HG03135 (cell line): ENCODE data around the gene GRHPR.
"Not testable (repeated sequence)": the region's sequence is repeated elsewhere in the genome, so short reads cannot be mapped to it uniquely, and the experiment has no call there.

ENCODE experiments used
- ATAC-seq: cut with Tn5 transposase; IDR thresholded peaks from one replicate; pipeline ENCODE4 v1.9.1; 2021; ENCODE audit warnings: mild to moderate bottlenecking, moderate library complexity; ENCODE audit not compliant: unreplicated experiment

Gene GRHPR

DNA sequence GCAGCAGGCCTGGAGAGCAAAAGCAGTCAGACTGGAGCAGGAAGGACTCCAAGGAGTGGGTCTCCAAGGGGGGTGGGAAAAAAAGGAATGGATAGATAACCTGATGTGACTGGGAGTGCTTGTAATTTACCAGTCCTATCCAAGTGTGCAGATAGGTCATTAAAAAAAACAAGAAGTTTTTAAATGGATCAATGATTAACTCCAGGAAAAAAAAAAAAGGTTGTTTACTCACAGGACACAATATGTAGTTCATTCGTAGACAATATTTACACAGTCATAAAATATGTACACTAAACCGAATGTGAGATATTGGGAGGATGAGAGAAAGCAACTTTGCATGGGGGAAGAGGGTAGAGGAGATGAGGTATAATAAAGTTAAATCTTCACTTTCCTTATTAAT, 22.4 kb downstream of the GRHPR start:
- no peak for ATAC-seq

DNA sequence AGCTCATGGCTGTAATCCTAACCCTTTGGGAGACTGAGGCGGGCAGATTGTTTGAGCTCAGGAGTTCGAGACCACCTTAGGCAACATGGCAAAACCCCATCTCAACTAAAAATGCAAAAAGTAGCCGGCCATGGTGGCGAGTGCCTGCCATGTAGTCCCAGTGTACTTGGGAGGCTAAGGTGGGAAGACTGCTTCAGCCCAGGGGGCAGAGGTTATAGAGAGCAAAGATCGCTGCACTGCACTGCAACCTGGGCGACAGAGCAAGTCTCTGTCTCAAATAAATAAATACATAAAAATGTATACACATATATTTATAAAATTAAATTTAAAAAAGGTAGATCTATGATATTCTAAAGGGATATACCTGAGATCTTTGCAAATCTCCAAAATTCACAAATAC, 23.3 kb downstream of the GRHPR start:
- no peak for ATAC-seq

- ATAC-seq: no peak
Observed at GRCh38 chr9:37446401-37446800, 23.9 kb downstream of the GRHPR start.

DNA sequence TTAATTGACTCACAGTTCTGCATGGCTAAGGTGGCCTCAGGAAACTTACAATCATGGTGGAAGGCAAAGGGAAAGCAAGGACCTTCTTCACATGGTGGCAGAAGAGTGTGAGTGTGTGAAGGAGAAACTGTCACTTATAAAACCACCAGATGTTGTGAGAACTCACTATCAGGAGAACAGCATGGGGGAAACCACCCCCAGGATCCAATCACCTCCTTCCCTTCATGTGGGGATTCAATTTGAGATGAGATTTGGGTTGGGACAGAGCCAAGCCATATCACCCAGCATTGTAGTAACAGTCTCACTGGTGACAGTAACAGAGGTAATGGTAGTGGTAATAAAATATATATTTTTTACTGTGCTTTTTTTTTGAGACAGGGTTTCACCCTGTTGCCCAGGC, 24.6 kb downstream of the GRHPR start:
- no peak for ATAC-seq

DNA sequence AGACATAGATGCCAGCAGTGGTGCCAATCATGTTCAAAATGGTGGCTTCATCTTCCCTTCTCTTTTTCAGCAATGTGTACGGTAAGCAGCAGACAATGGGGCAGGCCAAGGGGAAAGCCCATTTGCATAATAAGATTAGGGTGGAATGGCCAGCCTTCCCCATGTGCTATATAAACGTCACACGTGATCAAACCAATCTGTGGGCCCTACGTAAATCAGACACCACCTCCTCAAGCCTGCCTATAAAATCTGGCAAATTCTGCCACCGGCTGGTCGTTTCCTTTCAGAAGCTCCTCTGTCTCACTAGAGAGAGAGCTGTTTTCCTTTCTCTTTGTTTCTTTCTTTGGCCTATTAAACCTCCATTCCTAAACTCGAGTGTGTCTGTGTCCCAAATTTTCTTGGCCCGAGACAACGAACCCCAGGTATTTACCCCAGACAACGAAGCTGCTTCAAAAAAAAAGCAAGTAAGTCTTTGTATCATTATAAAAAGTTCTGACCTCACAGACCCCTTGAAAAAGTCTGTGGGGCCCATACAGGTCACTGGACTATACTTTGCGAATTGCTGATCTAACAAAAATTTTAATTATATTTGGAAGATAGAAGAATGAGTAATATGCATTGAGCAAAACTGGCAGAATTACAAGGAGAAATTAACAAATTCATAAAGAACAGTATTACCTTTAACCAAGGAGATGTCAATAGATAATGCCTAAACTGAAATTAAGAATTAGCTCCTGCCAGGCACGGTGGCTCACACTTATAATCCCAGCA, 27.6 kb downstream of the GRHPR start:
- no peak for ATAC-seq

DNA sequence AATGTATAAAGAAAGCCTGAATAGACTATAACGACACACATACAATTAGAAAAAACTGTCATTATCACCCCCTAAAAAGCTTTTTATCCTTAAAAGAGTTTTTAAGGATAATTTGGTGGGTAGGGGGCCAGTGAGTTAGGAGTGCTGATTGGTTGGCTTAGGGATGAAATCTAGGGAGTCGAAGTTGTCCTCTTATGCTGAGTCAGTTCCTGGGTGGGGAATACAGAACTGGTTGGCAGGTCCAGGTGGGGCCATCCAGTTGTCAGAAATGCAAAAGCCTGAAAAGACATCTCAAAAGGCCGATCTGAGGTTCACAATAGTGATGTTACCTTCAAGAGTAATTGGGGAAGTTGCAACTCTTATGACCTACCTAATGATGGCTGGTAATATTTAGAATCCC, 29.1 kb downstream of the GRHPR start:
- ATAC-seq: no peak

DNA sequence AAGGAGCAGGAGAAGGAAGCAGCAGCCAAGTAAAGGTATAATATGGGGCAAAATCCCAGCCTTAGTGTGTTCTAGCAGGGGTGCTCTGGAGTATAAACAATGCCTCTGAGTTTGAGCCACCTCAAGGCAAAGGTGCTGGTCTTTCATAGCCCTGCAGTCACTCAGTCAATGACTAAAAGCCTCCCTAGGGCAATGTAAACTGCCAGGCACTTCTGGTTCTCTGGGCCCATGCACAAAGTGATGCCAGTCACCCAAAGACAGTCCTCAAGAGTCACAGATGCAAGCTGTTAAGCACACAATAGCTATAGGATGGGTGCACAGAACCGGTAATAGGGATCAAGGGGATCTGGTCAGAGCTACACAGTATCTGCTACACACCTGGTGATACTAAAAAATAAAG, 30.1 kb downstream of the GRHPR start:
- ATAC-seq: no peak

DNA sequence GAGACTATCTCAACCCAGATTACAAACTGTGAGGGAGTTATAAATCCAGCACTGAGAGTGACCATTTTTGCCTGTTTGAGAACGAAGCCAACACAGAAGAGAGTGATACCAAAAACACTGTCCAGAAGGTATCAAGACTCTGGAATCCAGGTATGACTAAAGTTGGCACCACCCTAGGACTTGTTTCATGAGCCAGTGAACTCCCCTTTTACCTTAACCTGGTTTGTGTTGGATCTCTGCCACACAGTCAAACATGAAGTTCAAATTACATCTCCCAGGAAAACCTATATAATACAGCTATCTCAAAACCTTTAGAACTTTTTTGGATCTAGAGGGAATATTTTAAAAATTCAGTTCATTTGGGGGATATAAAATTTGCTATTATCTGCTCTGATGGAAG, 31.3 kb downstream of the GRHPR start:
- ATAC-seq: no peak

DNA sequence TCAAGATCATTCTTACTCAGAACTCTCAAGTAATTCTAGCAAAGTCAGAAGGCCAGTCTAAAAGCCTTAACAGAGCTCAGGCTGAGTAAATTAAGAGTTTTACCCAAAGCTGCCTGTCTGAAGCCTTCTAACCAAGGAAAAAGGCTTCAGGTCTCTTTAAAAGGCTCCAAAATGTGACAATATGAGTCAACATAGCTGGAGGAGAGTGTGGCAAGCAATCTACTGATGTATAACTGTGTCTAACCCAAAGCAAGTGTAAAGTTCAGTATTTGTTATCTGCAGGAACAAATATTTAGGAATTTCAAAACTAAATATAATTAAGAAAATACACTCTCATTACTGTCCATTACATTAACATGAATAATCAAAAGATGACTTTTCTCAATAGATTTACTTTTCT, 31.7 kb downstream of the GRHPR start:
- ATAC-seq: no peak

- no peak for ATAC-seq
Observed at GRCh38 chr9:37455884-37456647, 33.6 kb downstream of the GRHPR start.

- ATAC-seq: no peak
Observed at GRCh38 chr9:37456817-37457216, 34.3 kb downstream of the GRHPR start.

GRCh38 chr9:37464006-37464405, 41.5 kb downstream of the GRHPR start:
- no peak for ATAC-seq

DNA sequence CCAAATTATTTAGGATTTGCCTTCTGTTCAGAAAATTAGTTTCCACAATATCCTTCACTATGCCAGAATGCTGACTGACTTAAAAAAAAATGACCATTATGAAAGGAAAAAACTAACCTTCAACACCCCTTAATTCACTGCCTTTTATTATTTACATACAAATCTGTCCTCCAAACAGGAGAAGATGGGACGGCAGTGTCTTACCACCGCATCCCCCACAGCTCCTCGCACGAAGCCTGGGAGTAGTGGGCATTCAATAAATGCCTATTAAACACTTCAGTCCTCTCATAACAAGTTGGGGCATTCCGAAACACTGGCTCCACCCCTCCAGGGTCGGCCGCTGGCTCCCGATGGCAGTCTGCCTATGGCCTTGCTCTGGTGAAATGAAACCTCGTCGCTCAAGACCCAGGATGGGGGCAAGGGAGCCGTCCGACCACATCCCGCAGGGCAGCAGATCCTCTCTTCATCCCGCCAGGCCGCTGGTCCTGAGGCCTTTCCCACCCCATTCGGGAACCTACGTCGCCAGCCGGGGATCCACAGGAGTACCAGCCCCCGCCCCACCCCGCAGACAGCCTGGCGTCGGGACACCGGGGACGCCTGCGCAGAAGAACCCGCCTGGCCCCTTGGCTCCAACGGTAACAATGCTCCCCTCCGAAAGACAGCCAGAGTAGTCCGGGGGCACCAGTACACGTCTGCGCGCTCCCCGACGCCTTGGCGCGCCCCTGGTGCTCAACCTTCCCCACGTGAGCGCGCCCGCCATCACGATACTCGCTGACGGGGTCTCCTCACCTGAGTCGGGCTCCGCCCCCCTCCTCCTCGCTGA, 42.1 kb downstream of the GRHPR start:
- peak; percentile 17 for ATAC-seq

DNA sequence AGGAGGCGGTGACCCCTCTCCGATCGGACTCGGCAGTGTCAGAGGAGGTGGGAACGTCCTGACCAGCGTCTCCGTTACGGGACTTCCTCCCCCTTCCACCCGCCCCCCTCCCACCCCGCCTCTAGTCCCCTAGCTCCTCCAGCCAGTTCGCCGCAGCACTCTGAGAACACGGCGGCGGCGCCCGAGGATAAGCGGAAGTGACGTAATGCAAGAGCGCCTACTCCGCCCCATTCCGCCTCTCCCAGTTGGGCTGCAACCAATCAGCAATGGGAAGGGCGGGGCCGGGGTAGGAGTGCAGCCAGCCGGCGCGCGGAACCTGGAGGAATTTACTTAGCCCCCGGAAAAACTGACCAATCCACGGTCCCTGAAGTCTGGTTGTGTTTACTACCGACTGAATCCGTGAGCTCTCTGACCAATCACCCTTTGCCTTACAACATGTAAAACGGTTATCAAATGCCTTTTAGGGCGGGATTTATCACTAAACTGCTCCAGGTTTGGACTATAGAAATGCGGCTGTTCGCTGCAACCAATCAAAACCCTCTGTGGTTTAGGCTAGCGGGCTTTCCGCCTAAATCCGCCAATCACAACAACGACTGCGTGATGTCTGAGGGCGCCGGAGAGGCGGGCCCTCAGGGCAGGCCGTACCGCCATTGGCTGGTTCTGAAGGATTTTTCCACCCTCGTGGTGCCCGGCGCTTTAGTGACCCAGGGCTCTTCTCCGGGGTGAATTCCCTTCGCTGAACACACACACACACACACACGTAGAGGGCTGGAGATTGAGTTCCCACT, 42.9 kb downstream of the GRHPR start, which contains the start of gene ZBTB5:
TSS of gene ZBTB5 (minus strand) at position 202 of the 788 bp plus-strand sequence. CDS start 22,899 bp downstream, outside the sequence.
- peak; percentile 79 for ATAC-seq

DNA sequence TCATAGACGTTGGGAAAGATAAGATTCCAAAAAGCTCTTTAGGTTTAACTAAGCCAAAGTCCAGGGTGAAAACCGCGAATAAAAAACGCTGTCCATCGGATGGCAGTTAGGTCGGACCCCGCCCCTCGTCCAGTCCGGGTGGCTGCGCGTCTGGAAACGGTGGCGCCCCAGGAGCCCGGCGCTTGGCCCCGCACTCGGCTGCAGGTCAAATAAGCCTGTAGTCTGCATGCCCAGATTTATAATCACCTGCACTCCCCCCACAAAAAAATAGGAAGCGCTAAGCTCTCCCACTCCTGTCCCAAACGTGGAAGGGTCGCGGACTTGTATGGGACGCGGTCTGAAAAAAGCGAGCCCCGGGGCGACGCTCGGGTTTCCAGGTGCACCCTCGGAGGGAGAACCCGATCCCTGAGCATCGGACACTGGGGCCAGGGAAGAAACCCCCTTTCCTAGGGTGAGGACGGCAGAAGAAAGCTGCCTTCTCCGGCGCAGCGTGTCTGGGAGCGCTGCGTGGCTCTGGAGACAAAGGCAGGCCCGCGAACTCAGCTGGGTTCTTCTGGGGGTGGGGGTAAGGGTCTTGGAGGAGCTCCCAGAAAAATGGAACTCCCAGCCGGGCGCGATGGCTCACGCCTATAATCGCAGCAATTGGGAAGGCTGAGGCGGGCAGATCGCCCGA, 43.7 kb downstream of the GRHPR start:
- peak; percentile 2 for ATAC-seq

DNA sequence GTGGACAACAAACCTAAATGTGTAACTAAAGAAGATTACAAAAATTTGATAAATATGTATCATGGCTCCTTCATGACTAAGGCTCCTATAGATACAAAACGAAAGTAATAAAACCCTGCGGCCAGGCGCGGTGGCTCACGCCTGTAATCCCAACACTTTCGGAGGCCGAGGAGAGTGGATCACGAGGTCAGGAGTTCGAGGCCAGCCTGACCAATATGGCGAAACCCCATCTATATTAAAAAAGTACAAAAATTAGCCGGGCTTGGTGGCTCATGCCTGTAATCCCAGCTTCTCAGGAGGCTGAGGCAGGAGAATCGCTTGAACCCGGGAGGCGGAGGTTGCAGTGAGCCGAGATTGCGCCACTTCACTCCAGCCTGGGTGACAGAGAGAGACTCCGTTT, 45.0 kb downstream of the GRHPR start:
- ATAC-seq: not testable (repeated sequence)

DNA sequence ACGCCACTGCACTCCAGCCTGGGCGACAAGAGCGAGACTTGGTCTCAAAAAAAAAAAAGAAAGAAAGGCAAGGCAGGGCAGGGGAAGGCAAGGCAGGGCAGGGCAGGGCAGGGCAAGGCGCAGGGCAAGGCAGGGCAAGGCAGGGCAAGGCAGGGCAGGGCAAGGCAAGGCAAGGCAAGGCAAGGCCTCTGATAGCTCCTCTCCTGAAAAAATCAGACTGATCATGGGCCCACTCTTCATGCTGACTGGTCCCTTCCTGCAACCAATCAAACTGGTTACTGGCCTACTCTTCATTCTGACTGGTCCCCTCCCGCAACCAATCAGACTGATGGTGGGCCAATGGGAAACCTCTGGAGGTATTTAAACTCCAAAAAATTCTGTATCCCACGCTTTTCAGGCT, 46.1 kb downstream of the GRHPR start:
- ATAC-seq: no peak

- ATAC-seq: no peak
Observed at GRCh38 chr9:37471942-37472684, 49.6 kb downstream of the GRHPR start.

DNA sequence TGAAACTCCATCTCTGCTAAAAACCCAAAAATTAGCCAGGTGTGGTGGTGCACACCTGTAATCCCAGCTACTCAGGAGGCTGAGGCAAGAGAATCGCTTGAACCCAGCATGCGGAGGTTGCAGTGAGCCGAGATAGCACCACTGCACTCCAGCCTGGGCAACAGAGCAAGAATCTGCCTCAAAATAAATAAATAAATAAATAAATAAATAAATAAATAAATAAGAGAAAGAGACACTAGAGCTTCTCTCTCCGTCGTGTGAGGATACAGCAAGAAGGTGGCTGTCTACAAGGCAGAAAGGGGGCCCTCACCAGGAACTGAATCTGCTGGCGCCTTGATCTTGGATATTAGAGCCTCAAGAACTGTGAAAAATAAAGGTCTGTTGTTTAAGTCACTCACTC, 51.5 kb downstream of the GRHPR start:
- ATAC-seq: not testable (repeated sequence)
